H9 (cell line): ENCODE results near the gene DEUP1. TPM values are rescaled to one million over a fixed set of nuclear protein-coding genes. Genes with fewer than 3 reads are reported as not detected.

Experiments used
- DNase-seq: peaks from one replicate; pipeline ENCODE4 v3.0.0-alpha.2; 2017
- H2AFZ ChIP-seq: one replicate; pipeline ENCODE4 v1.6.1; 2013; ENCODE audit warnings: mild to moderate bottlenecking, low read length, control low read depth, moderate library complexity
- H2AK5ac ChIP-seq: 2 replicates; pipeline ENCODE4 v1.6.1; 2013; ENCODE audit warnings: low read length, control low read depth, mixed read lengths; ENCODE audit not compliant: insufficient read length
- H2BK120ac ChIP-seq: one replicate; pipeline ENCODE4 v1.6.1; 2013; ENCODE audit warnings: low read depth, mild to moderate bottlenecking, low read length, control low read depth, inconsistent platforms; ENCODE audit not compliant: poor library complexity, severe bottlenecking
- H2BK12ac ChIP-seq: 2 replicates; pipeline ENCODE4 v1.6.1; 2013; ENCODE audit warnings: low read length, control low read depth, mixed read lengths, low read depth; ENCODE audit not compliant: insufficient read length
- H2BK15ac ChIP-seq: 2 replicates; pipeline ENCODE4 v1.6.1; 2013; ENCODE audit warnings: low read depth, low read length, control low read depth
- H2BK20ac ChIP-seq: one replicate; pipeline ENCODE4 v1.6.1; 2013; ENCODE audit warnings: low read depth, mild to moderate bottlenecking, low read length, control low read depth, inconsistent platforms; ENCODE audit not compliant: poor library complexity, severe bottlenecking
- H2BK5ac ChIP-seq: 2 replicates; pipeline ENCODE4 v1.6.1; 2013; ENCODE audit warnings: low read length, control low read depth, mixed read lengths; ENCODE audit not compliant: insufficient read length
- H3K14ac ChIP-seq: 2 replicates; pipeline ENCODE4 v1.6.1; 2013; ENCODE audit warnings: low read length, control low read depth; ENCODE audit not compliant: insufficient read depth
- H3K18ac ChIP-seq: 2 replicates; pipeline ENCODE4 v1.6.1; 2013; ENCODE audit warnings: low read depth, mild to moderate bottlenecking, mixed read lengths, low read length, control low read depth; ENCODE audit not compliant: insufficient read length
- H3K23ac ChIP-seq: 2 replicates; pipeline ENCODE4 v1.6.1; 2013; ENCODE audit warnings: low read length, control low read depth, mixed read lengths, low read depth; ENCODE audit not compliant: insufficient read length
- H3K23me2 ChIP-seq: 2 replicates; pipeline ENCODE4 v1.6.1; 2013; ENCODE audit warnings: low read depth, mild to moderate bottlenecking, mixed read lengths, low read length, control low read depth; ENCODE audit not compliant: insufficient read length, poor library complexity, severe bottlenecking
- H3K27ac ChIP-seq: 2 replicates; pipeline ENCODE4 v1.5.1; 2013; ENCODE audit warnings: low read length, control low read depth, mixed read lengths, low read depth; ENCODE audit not compliant: insufficient read length
- H3K27me3 ChIP-seq: 2 replicates; pipeline ENCODE4 v1.6.1; 2013; ENCODE audit warnings: low read length, control low read depth, inconsistent platforms; ENCODE audit not compliant: insufficient read depth
- H3K4ac ChIP-seq: 2 replicates; pipeline ENCODE4 v1.6.1; 2013; ENCODE audit warnings: low read depth, mild to moderate bottlenecking, control low read depth, inconsistent platforms, low read length, moderate library complexity
- H3K4me1 ChIP-seq: 2 replicates; pipeline ENCODE4 v1.6.1; 2013; ENCODE audit warnings: low read length, control low read depth, inconsistent platforms; ENCODE audit not compliant: insufficient read depth
- H3K4me2 ChIP-seq: 2 replicates; pipeline ENCODE4 v1.6.1; 2013; ENCODE audit warnings: low read length, control low read depth, mixed read lengths; ENCODE audit not compliant: insufficient read length, insufficient read depth
- H3K56ac ChIP-seq: 2 replicates; pipeline ENCODE4 v1.6.1; 2013; ENCODE audit warnings: low read depth, mild to moderate bottlenecking, mixed read lengths, low read length, control low read depth; ENCODE audit not compliant: insufficient read length
- H3K79me1 ChIP-seq: 2 replicates; pipeline ENCODE4 v1.6.1; 2013; ENCODE audit warnings: low read depth, mild to moderate bottlenecking, moderate library complexity, low read length, control low read depth, inconsistent platforms; ENCODE audit not compliant: insufficient read depth, poor library complexity, severe bottlenecking
- H3K79me2 ChIP-seq: 2 replicates; pipeline ENCODE4 v1.6.1; 2013; ENCODE audit warnings: low read length, control low read depth, inconsistent platforms; ENCODE audit not compliant: insufficient read depth
- H3K9ac ChIP-seq: 2 replicates; pipeline ENCODE4 v1.6.1; 2013; ENCODE audit warnings: low read length, control low read depth, mixed read lengths; ENCODE audit not compliant: insufficient read length; ENCODE audit errors: extremely low read depth
- H3K9me3 ChIP-seq: one replicate; pipeline ENCODE4 v1.6.1; 2013; ENCODE audit warnings: low read depth, low read length, inconsistent platforms; ENCODE audit not compliant: control insufficient read depth
- H3T11ph ChIP-seq: one replicate; pipeline ENCODE4 v1.6.1; 2013; ENCODE audit warnings: mild to moderate bottlenecking, low read length, control low read depth, inconsistent platforms
- H4K20me1 ChIP-seq: one replicate; pipeline ENCODE4 v1.6.1; 2013; ENCODE audit not compliant: control insufficient read depth, insufficient read length, insufficient read depth
- H4K5ac ChIP-seq: 2 replicates; pipeline ENCODE4 v1.6.1; 2013; ENCODE audit warnings: low read depth, mild to moderate bottlenecking, mixed read lengths, low read length, control low read depth; ENCODE audit not compliant: insufficient read length
- H4K8ac ChIP-seq: replicated peaks from 2 replicates; pipeline ENCODE4 v1.6.1; 2013; ENCODE audit warnings: low read length, control low read depth, mixed read lengths, low read depth; ENCODE audit not compliant: insufficient read length
- H4K91ac ChIP-seq: 2 replicates; pipeline ENCODE4 v1.6.1; 2013; ENCODE audit warnings: low read depth, mild to moderate bottlenecking, moderate library complexity, mixed read lengths, low read length, control low read depth; ENCODE audit not compliant: insufficient read length
- H3K27ac Mint-ChIP-seq, 3 experiments: 2 replicates in 2 of 3; 3 replicates in 1 of 3; pipeline ENCODE4 v1.8.0; 2020 to 2021; ENCODE audit warnings: mixed read lengths in 3 of 3, mild to moderate bottlenecking in 1 of 3, moderate library complexity in 1 of 3
- H3K27me3 Mint-ChIP-seq: 2 replicates; pipeline ENCODE4 v1.8.0; 2021; ENCODE audit warnings: low read depth, mild to moderate bottlenecking, moderate library complexity, mixed read lengths
- H3K36me3 Mint-ChIP-seq, 3 experiments: 2 replicates in 2 of 3; 3 replicates in 1 of 3; pipeline ENCODE4 v1.8.0; 2020 to 2021; ENCODE audit warnings: low read depth in 3 of 3, mixed read lengths in 3 of 3; ENCODE audit not compliant: insufficient read depth in 1 of 3
- H3K4me1 Mint-ChIP-seq, 2 experiments: 2 replicates each; pipeline ENCODE4 v1.8.0; 2020; ENCODE audit warnings: mixed read lengths in 2 of 2
- H3K4me3 Mint-ChIP-seq, 2 experiments: 2 replicates in 1 of 2; 3 replicates in 1 of 2; pipeline ENCODE4 v1.8.0; 2020 to 2021; ENCODE audit warnings: mild to moderate bottlenecking in 2 of 2, mixed read lengths in 2 of 2, moderate library complexity in 1 of 2
- H3K9me3 Mint-ChIP-seq, 2 experiments: 2 replicates in 1 of 2; 3 replicates in 1 of 2; pipeline ENCODE4 v1.8.0; 2020; ENCODE audit warnings: mild to moderate bottlenecking in 2 of 2, mixed read lengths in 2 of 2, moderate library complexity in 1 of 2
- WGBS: extraction: QIAGEN DNeasy Blood & Tissue Kit; methylation state at CpG from one replicate; pipeline ENCODE4 v1.1.7; 2013; ENCODE audit warnings: missing lambda C conversion rate, low lambda C conversion rate, mixed read lengths; ENCODE audit not compliant: insufficient read length; ENCODE audit errors: extremely low coverage; 5-methylcytosine and 5-hydroxymethylcytosine counted together
- total RNA-seq: library from RNA; stranded (reverse); gene quantifications from 2 replicates; pipeline ENCODE4 v1.2.1, GENCODE V29; 2021
- TF ChIP-seq, protein P1 (sequence below): fragments of 200-600 bp; sonication (generic); conservative IDR thresholded peaks from 3 replicates; pipeline ENCODE4 v1.8.0; 2021; ENCODE audit warnings: antibody characterized with exemption, mild to moderate bottlenecking

Gene DEUP1
- total RNA-seq, 1 experiment from 2014 or later: 0.22 TPM

DNA sequence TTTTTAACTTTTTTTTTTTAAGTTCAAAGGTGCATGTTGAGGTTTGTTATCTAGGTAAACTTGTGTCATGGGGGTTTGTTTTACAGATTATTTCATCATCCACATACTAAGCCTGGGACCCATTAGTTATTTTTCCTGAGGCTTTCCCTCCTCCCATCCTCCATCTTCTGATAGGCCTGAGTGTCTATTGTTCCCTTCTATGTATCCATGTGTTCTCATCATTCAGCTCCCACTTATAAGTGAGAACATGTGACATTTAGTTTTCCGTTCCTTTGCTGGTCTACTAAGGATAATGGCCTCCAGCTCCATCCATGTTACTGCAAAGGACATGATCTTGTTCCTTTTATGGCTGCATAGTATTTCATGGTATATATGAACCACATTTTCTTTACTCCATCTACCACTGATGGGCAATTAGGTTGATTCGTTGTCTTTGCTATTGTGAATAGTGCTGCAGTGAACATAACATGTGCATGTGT lies 14.4 kb downstream of the DEUP1 start:
- Mint-ChIP-seq H3K4me1 (peaks cover 20 to 26% of the 10 kb centered on the region in 2 experiments), H3K27ac (no peak overlapping the region), H3K4me3 (no peak overlapping the region), H3K9me3 (peaks cover 8 to 10% of the 10 kb centered on the region in 2 experiments; a peak in 3 of 5 replicates), H3K36me3 (peaks cover 0 to 16% (median 3%) of the 10 kb centered on the region in 3 experiments; a peak in 3 of 7 replicates), H3K27me3 (no peaks in the 10 kb centered on the region)
- H3K4ac ChIP-seq: no peak overlapping the region
- H3K79me1 ChIP-seq: no peaks in the 10 kb centered on the region
- no peak overlapping the region for H3K4me2 ChIP-seq
- H2BK20ac ChIP-seq: no peak overlapping the region
- H4K8ac ChIP-seq: no peak overlapping the region
- no peak overlapping the region for H2BK5ac ChIP-seq
- H4K20me1 ChIP-seq: no peaks in the 10 kb centered on the region
- no peak overlapping the region for H4K5ac ChIP-seq
- WGBS: no CpG with 5 or more reads among the region's 2 CpGs
- H2AFZ ChIP-seq: no peak overlapping the region
- H2BK12ac ChIP-seq: no peak overlapping the region
- H3K4me1 ChIP-seq: peaks cover 4% of the 10 kb centered on the region; the same call in 1 of the 2 replicates
- no peak overlapping the region for H2BK15ac ChIP-seq
- H3K27me3 ChIP-seq: no peaks in the 10 kb centered on the region
- no peak overlapping the region for H3K56ac ChIP-seq
- no peak overlapping the region for H2BK120ac ChIP-seq
- H3K23ac ChIP-seq: no peak overlapping the region
- no peak overlapping the region for H3K9ac ChIP-seq
- H2AK5ac ChIP-seq: no peak overlapping the region
- no peaks in the 10 kb centered on the region for H3K9me3 ChIP-seq
- H3K79me2 ChIP-seq: no peaks in the 10 kb centered on the region
- H3K18ac ChIP-seq: no peak overlapping the region
- H3K14ac ChIP-seq: no peak overlapping the region
- TF ChIP-seq, protein P1, sequence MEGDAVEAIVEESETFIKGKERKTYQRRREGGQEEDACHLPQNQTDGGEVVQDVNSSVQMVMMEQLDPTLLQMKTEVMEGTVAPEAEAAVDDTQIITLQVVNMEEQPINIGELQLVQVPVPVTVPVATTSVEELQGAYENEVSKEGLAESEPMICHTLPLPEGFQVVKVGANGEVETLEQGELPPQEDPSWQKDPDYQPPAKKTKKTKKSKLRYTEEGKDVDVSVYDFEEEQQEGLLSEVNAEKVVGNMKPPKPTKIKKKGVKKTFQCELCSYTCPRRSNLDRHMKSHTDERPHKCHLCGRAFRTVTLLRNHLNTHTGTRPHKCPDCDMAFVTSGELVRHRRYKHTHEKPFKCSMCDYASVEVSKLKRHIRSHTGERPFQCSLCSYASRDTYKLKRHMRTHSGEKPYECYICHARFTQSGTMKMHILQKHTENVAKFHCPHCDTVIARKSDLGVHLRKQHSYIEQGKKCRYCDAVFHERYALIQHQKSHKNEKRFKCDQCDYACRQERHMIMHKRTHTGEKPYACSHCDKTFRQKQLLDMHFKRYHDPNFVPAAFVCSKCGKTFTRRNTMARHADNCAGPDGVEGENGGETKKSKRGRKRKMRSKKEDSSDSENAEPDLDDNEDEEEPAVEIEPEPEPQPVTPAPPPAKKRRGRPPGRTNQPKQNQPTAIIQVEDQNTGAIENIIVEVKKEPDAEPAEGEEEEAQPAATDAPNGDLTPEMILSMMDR: no peak
- no peak overlapping the region for H3K27ac ChIP-seq
- no peaks in the 10 kb centered on the region for H3K23me2 ChIP-seq
- H3T11ph ChIP-seq: no peak overlapping the region
- no peak overlapping the region for H4K91ac ChIP-seq
- no peak for DNase-seq
